Stimulated activated CD8-positive, alpha-beta memory T cell treated with anti-CD3 and anti-CD28 coated beads, Interleukin-15, amount 100 ng/mL, for 1 hour (primary cell): ENCODE data around the gene ANKRD28.

ENCODE experiments used
- DNase-seq: peaks from one replicate; pipeline ENCODE4 v3.0.0-alpha.2; 2020; ENCODE audit warnings: low read depth

The ANKRD28 gene

DNA sequence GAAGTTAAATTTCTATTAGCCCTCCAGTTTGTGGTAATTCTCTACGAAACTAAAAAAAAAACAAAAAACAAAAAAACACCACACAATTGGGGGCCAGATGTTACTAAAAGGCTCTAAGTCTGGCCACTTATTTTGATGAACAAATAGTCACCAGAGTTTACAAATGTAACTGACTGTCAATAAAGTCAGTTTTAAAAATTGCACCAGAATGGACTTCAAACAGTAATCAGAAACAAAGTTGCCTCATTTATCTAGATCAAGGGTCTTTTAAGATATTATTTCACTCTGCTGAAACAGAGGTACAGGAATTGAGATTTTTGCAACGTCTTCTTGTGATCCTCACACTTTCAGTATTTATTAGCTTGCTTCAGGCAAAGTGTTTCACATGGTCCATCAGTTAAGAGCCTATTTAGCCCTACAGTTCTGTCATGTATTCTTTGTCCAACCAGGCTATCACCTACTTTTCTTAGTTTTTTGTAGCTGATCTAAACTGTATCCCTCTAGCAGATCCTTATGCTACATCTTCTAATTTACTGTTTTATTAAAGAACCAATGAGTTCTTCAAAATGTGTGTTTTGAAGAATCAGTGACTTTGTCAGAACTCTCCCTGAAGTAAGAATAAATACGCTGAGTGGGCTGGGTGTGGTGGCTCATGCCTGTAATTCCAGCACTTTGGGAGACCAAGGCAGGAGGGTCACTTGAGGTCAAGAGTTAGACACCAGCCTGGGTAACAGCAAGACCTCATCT lies 74.7 kb downstream of the ANKRD28 start:
- DNase-seq, result no peak

DNA sequence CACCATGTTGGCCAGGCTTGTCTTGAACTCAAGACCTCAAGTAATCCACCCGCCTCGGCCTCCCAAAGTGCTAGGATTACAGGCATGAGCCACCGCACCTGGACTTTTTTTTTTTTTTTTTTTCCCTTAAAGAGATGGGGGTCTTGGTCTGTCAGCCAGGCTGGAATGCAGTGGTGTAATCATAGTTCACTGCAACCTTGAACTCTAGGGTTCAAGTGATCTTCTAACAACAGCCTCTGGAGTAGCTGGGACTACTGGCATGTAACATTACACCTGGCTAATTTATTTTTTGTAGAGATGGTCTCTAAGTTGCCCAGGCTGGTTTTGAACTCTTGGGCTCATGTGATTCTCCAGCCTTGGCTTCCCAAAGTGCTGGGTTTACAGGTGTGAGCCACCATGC lies 81.6 kb downstream of the ANKRD28 start:
- no peak for DNase-seq

DNA sequence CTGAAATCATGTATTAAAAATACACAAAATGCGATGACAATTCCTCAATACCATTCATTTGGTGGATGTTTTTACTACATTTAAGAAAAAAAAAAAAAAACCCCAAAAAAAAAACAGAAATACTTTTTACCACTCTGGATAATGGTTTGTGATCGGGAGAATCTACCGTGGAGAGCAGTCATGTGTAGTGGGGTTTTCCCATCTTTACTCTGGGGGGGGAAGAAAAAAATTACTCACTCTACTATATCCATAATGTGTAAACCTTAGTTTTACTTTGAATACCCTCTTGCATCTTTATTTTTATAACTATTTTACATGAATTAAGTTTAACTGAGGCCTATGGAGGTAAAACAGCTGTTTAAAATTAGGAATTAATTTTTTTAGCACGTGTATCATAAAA lies 83.3 kb downstream of the ANKRD28 start:
- no peak for DNase-seq

DNA sequence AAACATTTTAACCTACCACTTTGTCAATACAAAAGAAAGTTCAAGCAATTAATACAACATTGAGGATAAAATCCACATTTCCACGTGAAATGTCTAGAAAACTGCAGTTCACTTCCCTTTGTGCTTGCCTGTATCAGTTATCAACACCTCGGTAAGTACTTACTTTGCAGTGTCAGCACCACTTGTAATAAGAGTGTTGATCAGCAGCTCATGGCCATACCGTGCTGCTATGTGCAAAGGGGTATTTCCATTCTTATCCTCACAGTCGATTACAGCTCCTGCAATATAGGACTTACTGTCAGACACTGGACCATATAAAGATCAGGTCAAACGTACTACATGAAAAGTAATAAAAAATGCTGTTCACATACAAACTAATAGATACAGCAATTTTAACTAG lies 84.4 kb downstream of the ANKRD28 start:
- no peak for DNase-seq

DNA sequence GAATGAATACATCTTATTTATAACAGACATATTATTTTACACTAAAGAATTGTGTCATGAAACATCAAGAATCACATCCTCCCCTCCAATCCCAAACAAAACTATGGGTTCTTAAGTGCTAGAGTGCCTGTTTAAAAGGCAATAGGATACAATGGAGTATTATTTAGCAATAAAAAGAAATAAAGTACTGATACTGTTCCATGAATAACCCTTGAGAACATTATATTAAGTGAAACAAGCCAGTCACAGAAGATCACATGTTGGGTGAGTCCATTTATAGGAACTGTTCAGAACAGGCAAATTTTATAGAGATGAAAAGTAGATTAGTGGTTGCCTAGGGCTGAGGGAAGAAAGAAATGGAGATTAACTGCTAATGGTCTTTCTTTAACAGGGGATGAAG lies 86.5 kb downstream of the ANKRD28 start:
- no peak for DNase-seq

DNA sequence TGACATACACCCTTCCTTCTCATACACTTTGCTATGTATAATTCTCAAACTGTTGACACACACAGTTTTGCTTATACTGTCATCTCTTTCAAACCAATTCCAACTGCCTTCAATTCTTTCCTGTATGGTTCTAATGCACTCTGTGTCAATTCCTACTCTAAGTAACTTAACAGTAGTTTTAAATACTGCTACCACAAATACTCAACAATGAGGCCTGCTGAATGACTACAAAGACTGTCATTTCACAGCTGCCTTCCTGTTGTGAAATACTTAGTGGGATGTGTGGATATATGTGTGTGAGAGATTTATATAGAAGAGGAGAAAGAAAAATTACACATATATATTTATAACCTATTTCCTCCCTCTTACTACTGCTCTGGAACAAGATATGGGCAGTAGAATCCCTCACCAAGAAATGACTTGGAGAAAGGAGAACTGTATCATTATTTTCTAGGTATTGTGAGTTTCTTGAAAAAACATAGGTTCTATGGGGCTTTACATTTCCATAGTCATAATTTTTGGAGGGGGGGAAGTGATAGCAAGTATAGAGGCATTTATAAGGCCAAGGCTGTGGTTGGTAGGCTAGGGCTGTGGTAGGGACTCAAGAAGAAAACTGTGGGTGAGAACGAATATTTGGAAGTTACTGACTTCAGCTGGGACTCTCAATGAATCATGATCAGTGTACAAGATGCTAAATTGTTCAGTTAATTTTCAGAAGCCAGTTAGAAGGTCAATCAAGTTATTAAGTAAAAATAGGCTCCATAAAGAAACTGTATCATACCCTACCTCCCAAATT lies 88.7 kb downstream of the ANKRD28 start:
- DNase-seq, result no peak

DNA sequence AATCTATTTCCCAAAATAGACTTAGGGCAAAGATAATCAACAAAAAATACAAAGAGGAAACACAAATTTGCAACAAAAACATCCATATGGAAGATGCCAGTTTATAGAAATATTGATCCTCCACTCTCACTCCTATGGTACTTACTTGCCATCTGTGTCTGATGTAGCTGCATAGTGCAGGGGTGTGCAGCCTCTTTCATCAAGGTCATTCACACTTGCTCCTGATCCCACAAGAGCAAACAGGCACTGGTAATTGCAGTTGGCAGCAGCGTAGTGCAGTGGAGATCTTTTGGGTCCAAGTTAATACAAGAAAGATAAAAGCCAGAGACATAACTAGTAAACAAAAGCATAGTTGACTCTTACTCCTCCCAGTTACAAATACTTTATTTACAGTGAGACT lies 90.0 kb downstream of the ANKRD28 start:
- DNase-seq, result no peak

DNA sequence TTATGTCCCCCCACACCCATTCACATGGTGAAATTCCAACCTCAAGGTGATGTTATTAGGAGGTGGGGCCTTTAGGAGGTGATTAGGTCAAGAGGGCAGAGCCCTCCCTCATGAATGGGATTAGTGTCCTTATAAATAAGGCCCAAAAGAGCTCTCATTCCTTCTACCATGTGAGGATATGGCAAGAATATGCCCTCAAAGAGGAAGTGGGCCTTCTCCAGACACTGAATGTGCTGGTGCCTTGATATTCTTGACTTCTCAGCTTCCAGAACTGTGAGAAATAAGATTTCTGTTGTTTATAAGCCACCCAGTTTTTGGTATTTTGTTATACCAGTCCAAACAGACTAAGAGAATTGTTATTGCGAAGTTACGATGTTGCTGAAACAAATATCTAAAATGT lies 94.4 kb downstream of the ANKRD28 start:
- no peak for DNase-seq

DNA sequence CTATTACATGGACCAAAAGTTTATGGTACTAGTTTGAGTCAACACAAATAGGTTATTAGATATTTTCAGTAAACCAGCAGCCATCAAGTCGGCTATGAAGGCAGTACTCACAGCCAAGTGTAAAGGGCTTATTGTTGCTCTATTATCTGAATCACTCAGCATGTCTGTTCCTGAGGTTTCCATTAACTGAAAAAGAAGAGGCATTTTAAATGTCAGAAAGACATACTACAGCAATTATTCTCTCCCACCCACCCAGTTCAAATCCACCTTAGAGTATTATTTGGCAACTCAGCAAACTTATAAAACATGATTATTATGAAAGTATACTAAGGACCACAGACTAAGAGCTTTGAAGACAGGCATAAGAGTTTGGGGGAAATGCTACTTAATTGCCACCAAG lies 103.2 kb downstream of the ANKRD28 start:
- no peak for DNase-seq

DNA sequence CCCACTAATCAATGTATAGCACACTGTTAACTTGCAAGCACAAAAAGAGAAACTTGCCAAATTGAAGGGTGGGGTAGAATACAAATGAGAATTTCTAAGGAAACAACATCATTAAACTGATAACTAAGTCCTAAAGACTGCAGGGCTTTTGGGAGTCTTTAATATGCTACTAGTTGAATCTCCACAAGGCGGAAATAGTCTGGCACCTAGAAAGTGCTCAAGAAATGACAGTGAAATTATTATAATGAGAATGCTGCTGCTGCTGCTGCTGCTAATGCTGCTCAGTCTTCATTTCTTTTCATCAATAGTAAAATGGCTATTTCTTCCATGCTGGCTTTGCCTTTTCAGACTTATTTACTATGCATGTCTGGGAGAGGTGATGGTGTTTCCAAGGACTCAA lies 104.4 kb downstream of the ANKRD28 start:
- no peak for DNase-seq

DNA sequence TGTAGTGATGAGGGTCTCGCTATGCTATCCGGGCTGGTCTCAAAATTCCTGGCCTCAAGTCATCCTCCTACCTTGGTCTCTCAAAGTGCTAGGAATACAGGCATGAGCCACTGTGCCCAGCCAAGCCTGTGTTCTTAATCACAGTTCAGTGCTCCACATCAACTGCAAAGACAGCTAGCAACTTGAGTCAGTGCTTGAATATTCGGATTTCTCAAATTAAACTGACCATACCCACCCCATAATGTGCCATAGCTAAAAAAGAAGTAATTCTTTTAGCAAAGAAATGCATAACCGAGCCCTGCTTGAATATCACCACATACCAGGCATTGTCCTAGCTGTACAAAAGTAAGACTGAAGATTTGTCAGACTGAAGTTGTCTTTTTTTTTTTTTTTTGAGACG lies 107.0 kb downstream of the ANKRD28 start:
- DNase-seq, result no peak

DNA sequence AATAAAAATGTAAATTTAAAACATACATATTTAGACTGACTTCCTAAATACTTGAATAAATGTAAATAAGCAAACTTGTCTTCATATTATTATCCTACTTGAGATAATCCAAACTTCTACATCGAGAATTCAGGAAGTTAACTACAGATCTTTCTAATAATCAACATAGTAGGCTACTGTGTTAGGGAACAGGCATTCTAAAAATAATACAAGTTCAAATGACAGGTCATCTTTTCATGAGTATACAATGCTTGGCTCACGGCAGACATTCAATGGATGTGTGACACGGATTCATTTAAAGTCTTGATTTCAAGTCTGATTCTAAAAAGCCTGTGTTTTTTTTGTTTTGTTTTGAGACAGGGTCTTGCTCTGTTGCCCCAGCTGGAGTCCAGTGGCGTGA lies 107.5 kb downstream of the ANKRD28 start:
- no peak for DNase-seq

DNA sequence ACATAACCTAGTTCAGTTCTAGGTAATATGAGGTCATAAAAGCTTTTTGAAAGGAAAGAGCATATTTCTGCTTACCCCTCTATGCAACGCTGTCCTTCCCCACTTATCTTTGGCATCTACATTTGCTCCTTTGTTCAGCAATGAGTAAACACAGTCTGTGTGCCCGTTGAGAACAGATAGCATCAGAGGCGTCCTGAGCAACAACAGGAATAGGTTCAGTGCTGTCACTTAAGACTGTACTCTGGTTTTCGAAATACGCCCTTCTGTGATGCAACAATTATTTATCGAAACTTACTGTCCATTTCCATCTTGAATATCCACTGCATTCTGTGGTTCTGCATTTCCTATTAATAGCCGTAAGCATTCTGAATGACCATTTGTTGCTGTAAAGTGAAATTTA lies 111.9 kb downstream of the ANKRD28 start:
- no peak for DNase-seq

DNA sequence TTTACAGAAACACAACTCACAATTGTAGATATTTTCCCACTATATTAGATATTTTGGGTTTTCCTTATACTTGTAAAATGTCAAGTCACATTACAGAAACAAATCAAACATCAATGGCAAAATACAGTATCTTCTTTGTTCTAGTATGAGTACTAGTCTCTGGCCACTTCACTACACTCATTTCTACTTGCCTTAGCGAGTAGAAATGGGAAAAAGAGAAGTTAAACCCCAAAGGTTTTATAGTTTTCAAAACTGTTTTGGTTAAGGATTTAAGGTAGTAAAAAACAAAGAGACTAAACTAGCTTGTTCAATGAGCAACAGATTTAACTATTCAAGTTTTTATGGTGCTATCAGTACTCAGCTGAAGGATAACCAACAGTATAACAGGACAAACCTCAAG lies 114.5 kb downstream of the ANKRD28 start:
- DNase-seq, result no peak

DNA sequence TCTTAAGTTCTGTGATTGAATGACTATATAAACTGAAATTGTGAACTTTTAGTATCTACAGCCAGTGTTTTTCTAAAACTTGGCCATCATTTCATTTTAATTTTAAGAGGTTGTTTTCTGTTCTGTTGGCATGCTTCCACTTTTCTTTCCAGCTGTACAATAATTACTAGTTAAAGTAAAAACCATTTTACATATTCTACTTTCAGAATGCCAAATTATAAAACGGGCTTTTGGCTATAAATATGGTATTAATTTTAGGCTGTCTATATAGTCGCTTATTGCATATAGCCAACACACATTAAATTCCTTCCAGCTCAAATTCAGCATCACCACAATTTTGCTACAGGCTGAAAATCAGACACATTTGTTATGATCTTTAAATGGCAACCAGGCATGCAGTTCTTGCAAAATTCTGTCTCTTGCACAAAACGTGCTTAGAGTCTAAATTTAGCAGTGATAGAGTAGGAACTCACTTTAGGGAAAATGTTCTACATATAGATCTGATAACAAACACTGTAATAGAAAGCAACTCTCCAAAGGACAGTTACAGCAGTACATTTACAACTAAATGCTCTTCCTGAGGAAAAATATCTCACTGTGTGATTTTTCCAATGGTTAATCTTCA lies 115.1 kb downstream of the ANKRD28 start:
- no peak for DNase-seq

DNA sequence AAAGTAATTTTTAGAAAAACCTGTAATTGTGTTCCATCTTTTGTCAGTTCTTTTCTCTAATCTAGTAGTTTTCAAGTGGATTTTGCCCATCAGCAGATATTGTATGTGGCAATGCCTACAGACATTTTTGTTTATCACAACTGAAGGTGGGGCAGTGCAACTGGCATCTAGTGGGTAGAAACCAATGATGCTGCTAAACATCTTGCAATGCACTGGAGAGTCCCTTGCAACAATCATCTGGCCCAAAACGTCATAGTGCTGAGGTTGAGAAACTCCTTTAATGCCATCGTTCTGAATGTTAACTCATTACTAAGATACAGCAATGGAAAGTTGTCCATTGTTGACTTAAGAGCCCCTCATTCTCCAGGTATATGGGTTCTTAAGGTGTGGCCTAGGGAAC lies 116.1 kb downstream of the ANKRD28 start:
- DNase-seq, result no peak

DNA sequence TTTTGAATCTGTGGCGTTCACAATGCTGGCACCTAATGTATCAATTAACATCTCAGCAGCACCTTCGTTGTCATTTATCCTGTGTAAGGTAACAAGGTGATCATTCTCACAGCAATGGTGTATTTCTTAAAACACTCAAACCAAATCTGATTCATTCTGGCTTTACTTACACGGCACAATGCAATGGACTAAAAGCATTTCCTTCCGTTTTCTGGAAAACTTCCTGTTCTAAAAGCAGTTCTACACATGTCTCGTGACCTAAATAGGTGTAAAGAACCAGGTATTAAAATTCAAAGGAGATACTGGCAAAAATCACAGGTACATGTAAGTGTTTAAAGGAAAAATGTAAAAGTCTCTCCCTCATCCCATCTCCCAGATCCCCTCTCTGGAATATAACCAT lies 118.5 kb downstream of the ANKRD28 start:
- DNase-seq, result no peak

DNA sequence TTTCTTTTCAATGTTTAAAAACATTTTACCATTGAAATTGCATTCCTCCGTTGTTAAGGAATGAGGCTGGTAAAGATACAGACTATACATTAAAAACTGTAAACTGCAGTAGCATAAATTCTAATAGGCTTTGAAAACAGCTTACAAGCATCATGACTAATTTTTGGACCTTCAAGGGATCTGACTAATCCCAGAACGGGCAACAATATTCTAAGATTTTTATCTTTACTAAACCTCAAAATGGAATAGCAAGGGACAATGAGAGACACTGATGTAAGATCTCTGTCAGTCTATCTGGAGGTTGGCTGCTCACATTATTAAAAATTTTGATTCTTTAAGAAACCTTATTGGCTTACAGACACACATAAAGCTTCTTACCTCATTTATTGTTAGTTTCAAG lies 121.5 kb downstream of the ANKRD28 start:
- DNase-seq, result no peak

DNA sequence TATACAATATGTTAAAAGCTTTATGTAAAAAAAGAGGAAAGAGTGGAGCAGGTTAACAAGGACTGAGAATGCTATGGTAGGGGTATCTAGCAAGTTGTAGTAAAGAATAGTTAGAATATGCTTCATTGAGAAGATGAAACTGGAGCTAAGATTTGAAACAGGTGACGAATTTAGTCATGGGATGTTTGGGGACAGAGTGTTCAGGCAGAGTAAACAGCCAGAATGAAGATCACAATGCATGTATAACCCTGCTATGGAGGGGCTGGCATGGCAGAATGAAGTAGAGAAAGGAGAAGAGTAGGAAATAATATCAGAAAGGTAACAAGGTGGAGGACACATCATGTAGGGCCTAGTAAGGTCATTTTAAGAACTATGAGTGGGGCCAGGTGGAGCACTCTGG lies 124.2 kb downstream of the ANKRD28 start:
- DNase-seq, result no peak

DNA sequence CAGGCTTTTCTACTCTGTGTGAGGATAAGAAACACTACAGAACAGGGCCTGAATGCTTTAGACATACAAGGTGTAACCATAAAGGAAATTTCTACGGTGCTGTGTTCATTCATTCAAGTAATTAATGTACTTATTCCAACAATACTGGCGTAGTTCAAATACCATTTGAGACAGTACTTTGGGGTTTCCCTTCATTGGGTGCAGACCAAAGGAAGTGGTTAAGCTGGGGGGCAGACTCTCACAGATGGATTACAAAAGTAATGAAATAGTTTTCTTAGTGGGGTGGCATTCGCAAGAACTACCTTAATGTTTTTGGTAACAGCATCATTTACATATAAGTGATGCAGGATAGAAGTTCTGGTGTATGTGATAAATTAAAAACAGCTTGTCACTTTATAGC lies 130.3 kb downstream of the ANKRD28 start:
- no peak for DNase-seq

DNA sequence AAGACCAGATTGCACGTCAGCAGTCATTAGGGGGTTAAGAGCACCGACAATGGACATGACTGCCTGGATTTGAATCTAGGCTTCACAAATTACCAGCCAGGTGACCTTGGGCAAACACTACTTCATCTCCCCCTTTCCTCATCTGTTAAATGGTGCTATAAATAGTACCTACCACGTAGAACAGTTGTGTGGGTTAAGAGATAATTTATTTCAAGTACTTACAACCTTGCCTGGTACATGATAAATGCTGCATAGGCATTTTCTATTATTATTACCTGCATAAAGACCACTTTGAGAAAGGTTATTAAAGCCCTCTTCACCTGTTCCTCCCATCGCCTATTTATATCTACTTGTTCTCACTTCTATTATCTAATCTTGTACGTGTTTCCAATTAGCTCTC lies 131.5 kb downstream of the ANKRD28 start:
- no peak for DNase-seq

DNA sequence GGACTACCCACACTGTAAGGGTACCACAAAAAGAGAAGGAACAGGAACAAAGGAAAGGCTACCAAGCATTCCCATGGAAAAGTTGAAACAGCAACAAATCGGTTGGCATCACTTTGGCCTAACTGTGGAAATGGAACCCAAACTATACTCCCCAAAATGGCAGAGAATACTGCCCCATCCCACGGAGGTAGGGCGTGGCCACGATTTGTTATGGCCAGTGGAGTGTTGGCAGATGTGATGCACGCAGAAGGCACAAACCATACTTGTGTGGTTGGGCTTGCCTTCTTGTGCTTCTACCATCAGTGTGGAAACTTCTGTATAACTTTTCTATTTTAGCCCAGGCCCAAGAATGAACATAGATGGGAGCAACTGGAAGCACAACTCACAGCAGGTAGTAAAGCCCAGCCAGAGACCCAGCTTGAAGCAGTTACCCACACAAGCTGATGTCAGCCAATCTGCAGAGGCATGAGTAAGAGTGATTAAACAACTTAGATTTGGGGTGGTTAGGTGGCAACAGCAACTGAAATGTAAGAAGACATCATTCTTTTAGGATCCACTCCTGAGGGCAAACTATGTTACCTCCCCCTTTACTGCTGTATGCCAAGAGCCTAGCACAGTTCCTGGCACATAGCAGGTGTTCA lies 132.1 kb downstream of the ANKRD28 start:
- no peak for DNase-seq

DNA sequence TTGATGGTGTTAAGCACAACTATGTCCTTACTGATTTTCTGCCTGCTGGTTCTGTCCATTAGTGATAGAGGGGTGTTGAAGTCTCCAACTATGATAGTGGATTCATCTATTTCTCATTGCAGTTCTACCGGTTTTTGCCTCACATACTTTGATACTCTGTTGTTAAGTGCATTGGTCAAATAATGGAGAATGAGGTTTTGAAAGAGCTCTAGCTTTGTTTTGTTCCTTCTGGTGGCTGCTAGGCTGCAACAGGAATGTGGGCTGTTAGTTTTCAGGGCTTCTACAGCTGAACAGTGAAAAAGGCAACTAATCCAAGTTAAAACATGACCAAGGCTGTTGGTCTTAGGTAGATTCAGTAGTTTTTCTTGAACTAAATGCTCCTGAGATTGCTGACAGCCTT lies 133.6 kb downstream of the ANKRD28 start:
- no peak for DNase-seq
